GM18907 (cell line): ENCODE results near the gene NEGR1.

Experiments used
- ATAC-seq: cut with Tn5 transposase; IDR thresholded peaks from one replicate; pipeline ENCODE4 v1.9.1; 2021; ENCODE audit warnings: mild to moderate bottlenecking, moderate library complexity; ENCODE audit not compliant: unreplicated experiment

Gene NEGR1

GRCh38 chr1:71424536-71424935 is 857.8 kb downstream of the NEGR1 start:
- ATAC-seq, result no peak

DNA sequence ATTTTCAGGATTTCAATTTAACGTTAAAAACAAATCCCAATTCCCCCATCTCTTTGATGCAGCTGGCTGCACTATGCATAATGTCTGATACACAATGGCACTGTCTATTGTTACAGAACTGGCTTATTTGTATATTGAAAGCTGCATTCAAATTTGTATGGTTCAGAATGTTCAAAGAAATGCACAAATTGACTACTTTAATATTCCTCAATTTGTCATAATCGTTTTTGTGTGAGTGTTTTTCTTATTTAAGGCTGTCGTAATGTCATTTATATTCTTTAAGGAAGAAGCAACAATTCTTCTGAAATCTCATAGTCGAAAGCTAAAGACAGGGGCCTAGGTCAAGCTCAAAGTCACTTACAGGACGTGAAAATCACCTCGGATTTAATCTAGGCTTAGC is 860.1 kb downstream of the NEGR1 start:
- ATAC-seq, result no peak

DNA sequence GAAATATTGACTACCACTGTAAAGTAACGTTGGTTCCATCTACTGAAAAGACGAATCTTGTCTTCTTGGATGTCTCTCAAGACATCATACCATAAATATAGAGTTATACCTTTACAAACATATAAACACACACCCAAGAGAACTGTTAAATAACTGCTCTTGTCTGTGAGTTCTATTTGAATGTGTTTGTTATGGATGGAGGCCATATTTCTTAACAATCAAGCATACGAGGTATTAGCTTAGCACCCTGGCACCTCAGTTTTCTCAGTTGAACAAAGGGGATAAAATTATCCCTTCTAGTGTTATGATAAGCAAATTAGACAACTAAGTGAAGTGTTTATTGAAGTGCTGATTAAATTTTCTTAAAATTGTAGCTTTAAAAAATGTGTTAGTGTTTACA is 864.9 kb downstream of the NEGR1 start:
- no peak for ATAC-seq

DNA sequence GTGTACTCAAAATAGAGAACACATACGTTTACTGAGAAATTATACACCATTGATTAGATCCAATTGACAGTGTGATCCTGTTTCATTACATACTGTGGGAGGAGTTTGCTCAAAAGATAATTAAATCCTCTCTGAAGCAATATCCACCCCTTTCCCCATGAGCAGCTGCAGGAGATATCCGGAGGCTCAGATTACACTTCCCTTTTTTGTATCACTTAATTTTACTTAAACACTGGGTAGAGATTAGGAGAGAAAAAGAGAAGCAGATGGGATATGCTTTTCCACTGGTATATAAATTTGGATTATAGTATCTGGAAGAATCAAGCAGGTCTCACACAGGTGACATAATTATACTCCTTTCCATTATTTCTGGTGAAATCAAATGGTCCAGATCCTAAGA is 868.2 kb downstream of the NEGR1 start:
- no peak for ATAC-seq

- ATAC-seq, result no peak
Measured at GRCh38 chr1:71413441-71414175, 868.7 kb downstream of the NEGR1 start.

DNA sequence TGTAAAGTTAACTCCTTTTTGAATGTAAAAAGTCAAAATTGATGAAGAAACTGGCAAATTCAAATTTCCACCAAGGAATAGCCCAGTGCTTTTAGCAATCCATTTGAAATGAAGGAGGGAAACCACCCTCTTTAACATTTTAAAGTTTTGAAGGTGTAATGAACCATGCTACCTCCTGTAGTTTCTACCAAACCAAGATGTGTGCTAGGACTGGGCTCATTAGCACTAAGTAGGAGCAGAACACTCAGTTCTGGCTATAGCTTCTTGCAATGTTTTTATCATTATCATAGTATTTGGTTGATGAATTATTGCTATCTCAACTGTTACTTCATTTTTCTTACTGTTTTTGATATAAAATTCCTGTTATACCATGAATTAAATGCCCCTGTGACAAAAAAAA is 882.3 kb downstream of the NEGR1 start:
- no peak for ATAC-seq

DNA sequence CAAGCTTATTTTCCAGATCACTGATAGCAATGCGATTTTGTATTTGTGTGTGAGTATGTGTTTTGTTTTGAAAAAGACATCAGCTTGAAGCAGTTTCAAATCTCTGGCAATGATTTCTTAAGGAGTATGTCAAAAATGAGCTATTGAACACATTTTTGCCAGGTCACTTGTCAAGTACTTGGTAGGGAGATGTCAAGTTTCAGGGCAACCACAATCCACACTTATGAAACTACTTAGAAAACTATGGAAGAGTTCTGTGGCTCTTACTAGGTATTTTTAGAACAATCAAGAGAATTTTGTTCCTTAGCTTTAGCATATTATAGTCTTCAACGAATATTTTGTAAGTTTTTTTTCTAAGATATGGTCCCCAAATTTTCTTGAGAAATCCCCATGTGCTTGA is 882.7 kb downstream of the NEGR1 start:
- no peak for ATAC-seq

DNA sequence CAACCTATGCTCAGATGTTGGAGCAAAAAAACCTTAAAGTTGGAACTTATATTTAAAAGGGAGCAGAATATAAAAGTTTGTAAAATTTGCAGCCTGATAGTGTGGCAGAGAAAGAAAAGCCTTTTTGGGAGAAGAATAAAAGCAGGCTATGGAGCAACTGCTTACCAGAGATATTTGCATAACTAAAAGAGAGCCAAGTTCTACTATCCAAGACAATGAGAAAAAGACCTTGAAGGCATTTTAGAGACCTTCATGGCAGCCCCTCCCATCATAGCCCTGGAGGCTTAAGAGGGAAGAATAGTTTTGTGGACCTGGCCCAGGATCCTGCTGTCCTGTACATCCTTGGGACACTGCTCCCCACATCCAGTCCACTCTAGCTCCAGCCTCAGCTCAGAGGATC is 889.0 kb downstream of the NEGR1 start:
- no peak for ATAC-seq

- no peak for ATAC-seq
Measured at GRCh38 chr1:71390518-71390917, 891.8 kb downstream of the NEGR1 start.

GRCh38 chr1:71377886-71378285 is 904.5 kb downstream of the NEGR1 start:
- ATAC-seq, result no peak

DNA sequence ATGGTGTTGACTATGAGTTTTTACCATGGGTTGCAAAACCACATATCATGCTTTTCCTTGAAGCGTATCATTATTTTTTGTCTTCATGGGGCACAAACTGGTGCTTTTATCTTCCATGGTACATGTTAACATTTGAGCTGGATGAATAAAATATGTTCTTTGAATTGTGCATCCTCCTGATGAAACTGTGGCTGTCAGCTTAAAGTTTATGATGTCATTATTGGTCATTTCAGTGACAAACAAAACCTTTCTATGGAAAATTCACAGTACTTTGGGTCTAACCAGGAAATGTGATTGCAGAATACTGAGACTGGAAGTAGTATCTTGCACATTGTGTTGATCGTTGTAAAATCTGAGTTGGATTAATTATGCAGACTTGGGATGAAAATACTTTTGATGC is 909.8 kb downstream of the NEGR1 start:
- ATAC-seq, result no peak

GRCh38 chr1:71371581-71371980 is 910.8 kb downstream of the NEGR1 start:
- ATAC-seq, result no peak

GRCh38 chr1:71364236-71364635 is 918.1 kb downstream of the NEGR1 start:
- no peak for ATAC-seq

DNA sequence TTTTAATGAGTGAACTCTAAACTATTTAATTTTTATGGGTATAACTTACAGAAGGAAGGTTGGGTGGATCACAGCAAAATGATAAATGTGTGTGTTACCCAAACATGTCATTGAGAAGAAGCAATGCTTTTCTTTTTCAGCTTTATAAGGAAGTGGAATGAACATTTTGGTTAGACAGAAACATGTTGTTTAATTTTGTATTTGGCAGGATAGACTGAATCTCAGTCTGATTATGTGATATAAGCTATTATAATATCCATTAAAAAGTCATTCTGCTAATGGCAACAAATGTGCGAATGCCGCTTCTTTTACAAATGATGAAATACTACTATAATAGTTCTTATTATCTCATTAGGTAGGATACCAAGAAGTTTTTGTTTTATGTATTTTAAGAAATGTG is 919.6 kb downstream of the NEGR1 start:
- no peak for ATAC-seq

DNA sequence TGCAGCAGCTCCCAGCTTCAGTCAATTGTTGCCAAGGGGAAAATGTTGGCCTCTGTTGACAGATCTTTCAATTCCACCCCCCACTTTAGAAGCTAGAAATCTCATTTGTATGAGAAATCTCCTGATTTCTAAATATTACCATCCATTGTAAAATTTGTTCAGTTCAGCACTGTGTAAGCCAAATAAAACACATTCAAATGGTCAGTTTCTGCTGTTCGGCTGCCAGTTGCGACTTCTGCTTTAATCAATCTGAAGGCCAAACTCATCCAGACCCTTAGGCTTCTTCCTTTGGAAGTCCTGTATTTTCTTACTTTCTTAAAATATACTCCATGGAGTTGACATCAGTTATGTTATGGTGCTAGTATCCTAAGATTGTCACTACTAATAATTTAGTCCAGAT is 920.3 kb downstream of the NEGR1 start:
- ATAC-seq, result no peak

- ATAC-seq, result no peak
Measured at GRCh38 chr1:71357708-71358107, 924.6 kb downstream of the NEGR1 start.

GRCh38 chr1:71351438-71351837 is 930.9 kb downstream of the NEGR1 start:
- ATAC-seq, result no peak

DNA sequence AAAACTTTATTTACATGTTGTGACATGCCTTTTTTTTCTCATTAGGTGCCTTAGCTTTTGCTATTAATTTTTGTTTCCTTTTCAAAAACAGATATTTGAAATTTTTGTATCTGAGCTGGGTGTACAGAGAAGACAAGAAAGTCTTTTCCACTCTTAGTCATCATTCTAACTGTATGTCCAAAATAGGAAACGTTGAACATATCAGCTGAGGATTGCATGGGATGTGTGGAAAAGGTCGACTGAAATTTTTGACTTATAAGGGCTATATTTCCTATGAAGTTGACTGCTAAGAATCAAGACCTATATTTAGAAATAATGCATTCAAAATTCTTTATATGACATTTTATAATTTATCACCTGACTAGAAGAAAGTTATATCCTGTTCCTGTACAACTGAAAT is 931.5 kb downstream of the NEGR1 start:
- ATAC-seq, result no peak

GRCh38 chr1:71350330-71350729 is 932.0 kb downstream of the NEGR1 start:
- no peak for ATAC-seq
